HepG2 (cell line): ENCODE results near the gene DOCK2.

Experiments used
- JUN ChIP-seq: sonication (generic); formaldehyde crosslinking; IDR thresholded peaks from 2 replicates; pipeline ENCODE4 v1.4.0; 2020; ENCODE audit warnings: mild to moderate bottlenecking, missing genetic modification reagents
- PHF8 ChIP-seq: sonication (generic); formaldehyde crosslinking; IDR thresholded peaks from 2 replicates; pipeline ENCODE4 v1.5.0; 2020; ENCODE audit warnings: missing genetic modification reagents
- ZNF446 ChIP-seq: sonication (generic); formaldehyde crosslinking; IDR thresholded peaks from 2 replicates; pipeline ENCODE4 v1.5.0; 2020; ENCODE audit warnings: mild to moderate bottlenecking, missing genetic modification reagents
- TF ChIP-seq, protein P1 (sequence below), 2 experiments: sonication (generic) in 1 of 2; formaldehyde crosslinking in 1 of 2; IDR thresholded peaks; 2 replicates each; pipeline versions ENCODE4 v1.4.0 to v1.6.1; 2018 to 2020; ENCODE audit warnings: missing genetic modification reagents in 2 of 2, borderline replicate concordance in 1 of 2, low read depth in 1 of 2, mild to moderate bottlenecking in 1 of 2, missing biosample characterization in 1 of 2
- TF ChIP-seq, protein P2 (sequence below): sonication (generic); formaldehyde crosslinking; conservative IDR thresholded peaks from 2 replicates; pipeline ENCODE4 v1.4.0; 2020; ENCODE audit warnings: missing genetic modification reagents

DNA sequence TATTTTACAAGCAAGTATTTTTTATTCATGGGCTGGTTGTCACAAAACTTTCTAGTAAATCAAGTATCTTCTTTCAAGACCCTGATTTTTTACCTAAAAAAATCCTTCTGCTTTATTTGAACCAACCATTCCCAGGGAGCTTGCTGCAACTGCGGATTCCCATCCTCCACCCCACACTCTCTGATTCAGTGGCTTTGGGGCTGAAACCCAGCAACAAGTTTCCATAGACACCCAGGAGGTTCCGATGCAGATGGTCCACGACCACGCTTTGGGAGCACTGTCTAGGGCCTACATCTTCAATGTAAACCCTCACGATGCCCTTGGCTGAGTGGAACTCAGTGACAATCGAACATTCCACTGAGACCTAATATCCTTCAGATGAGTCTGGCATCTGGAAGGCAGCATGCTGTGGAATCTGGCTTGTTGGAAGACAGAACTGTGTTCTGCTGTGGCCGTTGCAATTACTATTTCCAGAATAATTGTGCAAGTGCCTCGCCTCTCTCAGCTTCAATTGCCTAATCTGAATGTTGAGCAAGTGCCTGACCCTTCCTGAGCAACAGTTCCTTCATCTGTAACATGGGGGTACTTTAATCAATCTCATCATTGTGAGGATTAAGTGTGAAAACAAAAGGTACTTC, 238.1 kb downstream of the DOCK2 start:
- no peak for TF ChIP-seq ZNF446
- TF ChIP-seq, protein P1, sequence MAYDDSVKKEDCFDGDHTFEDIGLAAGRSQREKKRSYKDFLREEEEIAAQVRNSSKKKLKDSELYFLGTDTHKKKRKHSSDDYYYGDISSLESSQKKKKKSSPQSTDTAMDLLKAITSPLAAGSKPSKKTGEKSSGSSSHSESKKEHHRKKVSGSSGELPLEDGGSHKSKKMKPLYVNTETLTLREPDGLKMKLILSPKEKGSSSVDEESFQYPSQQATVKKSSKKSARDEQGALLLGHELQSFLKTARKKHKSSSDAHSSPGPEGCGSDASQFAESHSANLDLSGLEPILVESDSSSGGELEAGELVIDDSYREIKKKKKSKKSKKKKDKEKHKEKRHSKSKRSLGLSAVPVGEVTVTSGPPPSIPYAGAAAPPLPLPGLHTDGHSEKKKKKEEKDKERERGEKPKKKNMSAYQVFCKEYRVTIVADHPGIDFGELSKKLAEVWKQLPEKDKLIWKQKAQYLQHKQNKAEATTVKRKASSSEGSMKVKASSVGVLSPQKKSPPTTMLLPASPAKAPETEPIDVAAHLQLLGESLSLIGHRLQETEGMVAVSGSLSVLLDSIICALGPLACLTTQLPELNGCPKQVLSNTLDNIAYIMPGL (CRISPR knock-in tag; IDR thresholded peaks at IDR 0.05; ENCODE audit: borderline replicate concordance in 1 of 2, low read depth in 1 of 2): no peak
- TF ChIP-seq PHF8 (CRISPR knock-in tag): no peak
- TF ChIP-seq JUN (CRISPR knock-in tag): no peak
- TF ChIP-seq, protein P2, sequence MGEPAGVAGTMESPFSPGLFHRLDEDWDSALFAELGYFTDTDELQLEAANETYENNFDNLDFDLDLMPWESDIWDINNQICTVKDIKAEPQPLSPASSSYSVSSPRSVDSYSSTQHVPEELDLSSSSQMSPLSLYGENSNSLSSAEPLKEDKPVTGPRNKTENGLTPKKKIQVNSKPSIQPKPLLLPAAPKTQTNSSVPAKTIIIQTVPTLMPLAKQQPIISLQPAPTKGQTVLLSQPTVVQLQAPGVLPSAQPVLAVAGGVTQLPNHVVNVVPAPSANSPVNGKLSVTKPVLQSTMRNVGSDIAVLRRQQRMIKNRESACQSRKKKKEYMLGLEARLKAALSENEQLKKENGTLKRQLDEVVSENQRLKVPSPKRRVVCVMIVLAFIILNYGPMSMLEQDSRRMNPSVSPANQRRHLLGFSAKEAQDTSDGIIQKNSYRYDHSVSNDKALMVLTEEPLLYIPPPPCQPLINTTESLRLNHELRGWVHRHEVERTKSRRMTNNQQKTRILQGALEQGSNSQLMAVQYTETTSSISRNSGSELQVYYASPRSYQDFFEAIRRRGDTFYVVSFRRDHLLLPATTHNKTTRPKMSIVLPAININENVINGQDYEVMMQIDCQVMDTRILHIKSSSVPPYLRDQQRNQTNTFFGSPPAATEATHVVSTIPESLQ (CRISPR knock-in tag): no peak
